Coronary artery (tissue), 2 donors: Measurements from ENCODE around the gene MIS18BP1.

Source experiments
- DNase-seq: peaks from one replicate; pipeline ENCODE4 v3.0.0-alpha.2; 2017; ENCODE audit warnings: low spot score
- H3K27ac ChIP-seq, 2 donors: fragments of 200-600 bp; sonication (generic); one replicate each; pipeline ENCODE4 v1.5.1; 2016 to 2019
- H3K4me3 ChIP-seq: fragments of 200-600 bp; sonication (generic); 2 replicates; pipeline ENCODE4 v1.5.1; 2016; ENCODE audit warnings: mild to moderate bottlenecking, moderate library complexity
- CTCF ChIP-seq: fragments of 200-600 bp; sonication (generic); IDR thresholded peaks from one replicate; pipeline ENCODE4 v1.5.1; 2019; ENCODE audit warnings: antibody characterized with exemption

MIS18BP1 gene

GRCh38 chr14:45254771-45255170 lies 1.8 kb upstream of the MIS18BP1 start:
- DNase-seq = no peak
- no peak overlapping the region for H3K27ac ChIP-seq
- no peak overlapping the region for H3K4me3 ChIP-seq
- TF ChIP-seq CTCF = no peak

- peak overlapping the region; percentile 90 to 96 for H3K27ac ChIP-seq
- TF ChIP-seq CTCF = no peak
- DNase-seq = no peak
- H3K4me3 ChIP-seq = peak overlapping the region; percentile 87
Observed at GRCh38 chr14:45253754-45254310, 830 bp upstream of the MIS18BP1 start.

DNA sequence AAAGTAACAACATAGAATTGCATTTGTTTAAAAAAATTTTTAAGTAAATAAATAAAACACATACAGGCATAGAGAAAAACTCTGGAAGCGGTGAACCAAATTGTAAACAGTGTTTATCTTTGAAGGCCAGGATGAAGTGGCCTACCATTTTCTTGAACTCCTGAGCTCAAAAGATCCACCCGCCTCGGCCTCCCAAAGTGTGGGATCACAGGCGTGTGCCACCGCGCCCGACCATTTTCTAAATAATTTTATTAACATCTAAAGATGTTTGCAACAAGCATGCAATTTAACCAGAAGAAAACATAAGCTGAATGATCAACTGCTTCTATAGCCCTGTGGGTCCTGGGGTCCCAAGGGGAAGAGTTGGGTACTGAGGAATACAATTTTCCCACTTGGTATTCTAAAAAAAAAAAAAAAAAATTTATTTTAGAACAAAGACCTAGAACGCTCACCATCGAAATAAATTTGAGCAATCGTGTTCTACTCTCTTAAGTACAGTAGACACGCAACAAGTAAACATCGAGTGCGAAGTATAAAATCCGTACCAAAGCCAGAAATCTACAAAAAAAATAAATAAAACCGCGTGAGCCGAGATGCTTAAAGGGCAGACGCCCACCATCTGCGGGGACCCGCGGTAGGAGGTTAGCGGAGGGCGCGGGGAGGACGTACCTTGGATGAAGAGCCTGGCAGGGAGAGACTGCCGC lies 484 bp downstream of the MIS18BP1 start:
- no peak for DNase-seq

DNA sequence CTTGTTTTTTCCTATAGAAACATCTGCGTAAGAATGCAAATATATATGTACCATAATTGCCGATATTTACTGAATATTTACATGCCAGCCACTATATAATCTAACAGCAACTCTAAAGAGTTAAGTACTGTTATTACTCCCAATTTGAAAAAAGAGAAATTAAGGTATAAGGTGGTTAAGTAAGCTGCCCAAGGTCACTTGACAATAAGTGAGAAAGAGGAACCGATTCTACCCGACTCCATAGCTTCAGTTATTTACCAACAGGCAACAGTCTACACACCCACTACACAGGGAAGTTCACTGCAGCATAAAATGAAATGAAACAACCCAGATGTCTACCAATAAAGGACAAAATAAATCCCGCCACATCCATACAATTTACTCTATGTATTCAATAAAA lies 1.1 kb downstream of the MIS18BP1 start:
- peak overlapping the region; percentile 87 for H3K4me3 ChIP-seq
- DNase-seq = no peak
- TF ChIP-seq CTCF = no peak
- H3K27ac ChIP-seq = no peak overlapping the region

More for the DNA sequence above, 484 bp downstream of the MIS18BP1 start:
- peak overlapping the region; percentile 87 for H3K4me3 ChIP-seq
- peak overlapping the region; percentile 90 to 96 for H3K27ac ChIP-seq
- no peak for TF ChIP-seq CTCF

GRCh38 chr14:45249856-45250575 lies 3.0 kb downstream of the MIS18BP1 start:
- no peak overlapping the region for H3K4me3 ChIP-seq
- TF ChIP-seq CTCF = no peak
- no peak for DNase-seq
- H3K27ac ChIP-seq = peak overlapping the region in 1 of 2 donors; percentile 50

GRCh38 chr14:45247427-45247826 lies 5.6 kb downstream of the MIS18BP1 start:
- no peak for TF ChIP-seq CTCF
- no peak for DNase-seq
- Histone ChIP-seq H3K4me3 (no peak overlapping the region), H3K27ac (no peak overlapping the region)
